ENCODE results near the gene UCHL5.

DNA sequence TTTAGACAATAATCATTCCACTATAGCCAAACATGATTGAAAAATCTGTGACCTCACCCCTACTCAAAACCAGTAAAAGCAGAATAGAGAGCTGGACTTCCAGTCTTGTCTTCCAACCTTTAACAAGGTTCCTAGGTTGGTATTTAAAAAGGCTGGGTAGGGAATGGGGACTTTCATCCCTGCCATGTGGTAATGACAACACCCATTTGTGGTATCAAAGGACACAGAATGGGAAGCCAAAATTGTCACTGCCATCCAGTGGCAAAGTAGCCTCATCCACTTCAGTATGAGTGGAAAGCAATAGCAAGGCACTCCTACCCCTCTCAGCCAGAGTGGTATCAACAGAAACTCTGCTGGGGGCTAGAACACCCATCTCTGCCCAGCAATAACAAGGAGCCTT lies 33.9 kb downstream of the UCHL5 start:
- TF ChIP-seq EP300 (IDR thresholded peaks at IDR 0.05; ENCODE audit: borderline replicate concordance) (no peak), YY1 (IDR thresholded peaks at IDR 0.05; ENCODE audit: low read depth) (no peak), CEBPB (IDR thresholded peaks at IDR 0.05) (no peak), EGR1 (IDR thresholded peaks at IDR 0.05) (no peak), NFIC (IDR thresholded peaks at IDR 0.05) (no peak), TCF12 (IDR thresholded peaks at IDR 0.05; ENCODE audit: low read depth) (no peak), TAF1 (IDR thresholded peaks at IDR 0.05; ENCODE audit: low read depth) (no peak), MAX (IDR thresholded peaks at IDR 0.05) (no peak), RAD21 (IDR thresholded peaks at IDR 0.05; ENCODE audit: low read depth) (no peak), CREB1 (IDR thresholded peaks at IDR 0.05; ENCODE audit: low read depth) (no peak)
- TF ChIP-seq, protein P1, sequence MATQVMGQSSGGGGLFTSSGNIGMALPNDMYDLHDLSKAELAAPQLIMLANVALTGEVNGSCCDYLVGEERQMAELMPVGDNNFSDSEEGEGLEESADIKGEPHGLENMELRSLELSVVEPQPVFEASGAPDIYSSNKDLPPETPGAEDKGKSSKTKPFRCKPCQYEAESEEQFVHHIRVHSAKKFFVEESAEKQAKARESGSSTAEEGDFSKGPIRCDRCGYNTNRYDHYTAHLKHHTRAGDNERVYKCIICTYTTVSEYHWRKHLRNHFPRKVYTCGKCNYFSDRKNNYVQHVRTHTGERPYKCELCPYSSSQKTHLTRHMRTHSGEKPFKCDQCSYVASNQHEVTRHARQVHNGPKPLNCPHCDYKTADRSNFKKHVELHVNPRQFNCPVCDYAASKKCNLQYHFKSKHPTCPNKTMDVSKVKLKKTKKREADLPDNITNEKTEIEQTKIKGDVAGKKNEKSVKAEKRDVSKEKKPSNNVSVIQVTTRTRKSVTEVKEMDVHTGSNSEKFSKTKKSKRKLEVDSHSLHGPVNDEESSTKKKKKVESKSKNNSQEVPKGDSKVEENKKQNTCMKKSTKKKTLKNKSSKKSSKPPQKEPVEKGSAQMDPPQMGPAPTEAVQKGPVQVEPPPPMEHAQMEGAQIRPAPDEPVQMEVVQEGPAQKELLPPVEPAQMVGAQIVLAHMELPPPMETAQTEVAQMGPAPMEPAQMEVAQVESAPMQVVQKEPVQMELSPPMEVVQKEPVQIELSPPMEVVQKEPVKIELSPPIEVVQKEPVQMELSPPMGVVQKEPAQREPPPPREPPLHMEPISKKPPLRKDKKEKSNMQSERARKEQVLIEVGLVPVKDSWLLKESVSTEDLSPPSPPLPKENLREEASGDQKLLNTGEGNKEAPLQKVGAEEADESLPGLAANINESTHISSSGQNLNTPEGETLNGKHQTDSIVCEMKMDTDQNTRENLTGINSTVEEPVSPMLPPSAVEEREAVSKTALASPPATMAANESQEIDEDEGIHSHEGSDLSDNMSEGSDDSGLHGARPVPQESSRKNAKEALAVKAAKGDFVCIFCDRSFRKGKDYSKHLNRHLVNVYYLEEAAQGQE (IDR thresholded peaks at IDR 0.05; ENCODE audit: low read depth), result no peak
